Uterus (tissue), 2 donors: ENCODE data around the gene PDE6A.

ENCODE experiments used
- CTCF ChIP-seq, 4 experiments: fragments of 200-600 bp in 2 of 4; fragments of 450-650 bp in 2 of 4; sonication (generic) in 2 of 4; IDR thresholded peaks; one replicate each; pipeline ENCODE4 v1.5.1; 2016 to 2019; ENCODE audit warnings: antibody characterized with exemption in 4 of 4, mild to moderate bottlenecking in 2 of 4, moderate library complexity in 1 of 4
- POLR2A ChIP-seq, 2 donors: fragments of 450-650 bp; IDR thresholded peaks; one replicate each; pipeline ENCODE4 v1.6.1; 2016; ENCODE audit warnings: antibody characterized with exemption in 2 of 2, mild to moderate bottlenecking in 1 of 2, moderate library complexity in 1 of 2

GRCh38 chr5:149894237-149894636 is 50.4 kb downstream of the PDE6A start:
- TF ChIP-seq CTCF (IDR thresholded peaks at IDR 0.05) (no peak), POLR2A (IDR thresholded peaks at IDR 0.05) (no peak)
